Measurements from ENCODE around the gene USP13.

Gene USP13

GRCh38 chr3:179730506-179730905, 77.7 kb downstream of the USP13 start:
- no peak overlapping the region for H3K4me3 ChIP-seq (ENCODE audit: low read depth, low read length)
- no peak for TF ChIP-seq CTCF (IDR thresholded peaks at IDR 0.05; ENCODE audit: insufficient read depth, low read depth, low read length, missing control alignments)
- DNase-seq (ENCODE audit: low read depth), result no peak

- no peak for DNase-seq (ENCODE audit: low read depth)
- no peak overlapping the region for H3K4me3 ChIP-seq (ENCODE audit: low read depth, low read length)
- TF ChIP-seq CTCF (IDR thresholded peaks at IDR 0.05; ENCODE audit: insufficient read depth, low read depth, low read length, missing control alignments), result no peak
These were observed 78.7 kb downstream of the USP13 start for GRCh38 chr3:179731544-179731943.

- DNase-seq (ENCODE audit: low read depth), result no peak
- TF ChIP-seq CTCF (IDR thresholded peaks at IDR 0.05; ENCODE audit: insufficient read depth, low read depth, low read length, missing control alignments), result no peak
- H3K4me3 ChIP-seq (ENCODE audit: low read depth, low read length), result no peak overlapping the region
These were observed 80.0 kb downstream of the USP13 start for GRCh38 chr3:179732661-179733348.

GRCh38 chr3:179733797-179734196, 81.0 kb downstream of the USP13 start:
- no peak overlapping the region for H3K4me3 ChIP-seq (ENCODE audit: low read depth, low read length)
- TF ChIP-seq CTCF (IDR thresholded peaks at IDR 0.05; ENCODE audit: insufficient read depth, low read depth, low read length, missing control alignments), result no peak
- no peak for DNase-seq (ENCODE audit: low read depth)

- DNase-seq (ENCODE audit: low read depth), result no peak
- TF ChIP-seq CTCF (IDR thresholded peaks at IDR 0.05; ENCODE audit: insufficient read depth, low read depth, low read length, missing control alignments), result no peak
- H3K4me3 ChIP-seq (ENCODE audit: low read depth, low read length), result no peak overlapping the region
These were observed 81.8 kb downstream of the USP13 start for GRCh38 chr3:179734497-179735281.

GRCh38 chr3:179735321-179735720, 82.5 kb downstream of the USP13 start:
- TF ChIP-seq CTCF (IDR thresholded peaks at IDR 0.05; ENCODE audit: insufficient read depth, low read depth, low read length, missing control alignments), result no peak
- no peak for DNase-seq (ENCODE audit: low read depth)

More at GRCh38 chr3:179735321-179735720, 82.5 kb downstream of the USP13 start:
- no peak overlapping the region for H3K4me3 ChIP-seq (ENCODE audit: low read depth, low read length)

Measured in GM12865 (cell line).